Right ventricle myocardium inferior (tissue), 1 donor: ENCODE measurements around the gene KLRC2. TPM values are rescaled to one million over a fixed set of nuclear protein-coding genes. Genes with fewer than 3 reads are reported as not detected.
"Not testable (repeated sequence)": the region's sequence is repeated elsewhere in the genome, so short reads cannot be mapped to it uniquely, and the experiment has no call there.

Experiments
- ATAC-seq: fragments of 200-7000 bp; cut with Tn5 transposase; one replicate; pipeline ENCODE4 v1.9.1; 2020; ENCODE audit warnings: mild to moderate bottlenecking, moderate library complexity
- DNase-seq: peaks from one replicate; pipeline ENCODE4 v3.0.0; 2021; ENCODE audit errors: missing footprints
- intact Hi-C: fragments of 100-400 bp; cut with DNase I; formaldehyde crosslinking; loops from one replicate; pipeline ENCODE4 v1.11.0; 2022
- long read RNA-seq: library from polyadenylated mRNA; unstranded; transcript quantifications from one replicate; pipeline ENCODE4 v2.0.0, GENCODE V29; 2021
- total RNA-seq: library from RNA; stranded (reverse); fragmentation: NEBNext Ultra II Directional; extraction: Animal tissue kit (Norgen Biotek cat#: 25700); gene quantifications from one replicate; pipeline ENCODE4 v1.2.1, GENCODE V29; 2021
- donor health status: DM: no; HTN: yes; CAD: no; lungs with severe emphysema.

KLRC2 gene
- not detected for total RNA-seq
- long read RNA-seq: 0 reads

GRCh38 chr12:10435816-10436215 is at the start of gene KLRC2:
Gene KLRC2, minus strand, starts transcription at chr12:10436010. Its CDS starts 24 bp downstream, at chr12:10435986.
- DNase-seq, intact Hi-C loops, ATAC-seq: not testable (repeated sequence)

GRCh38 chr12:10481901-10482300 is 46.1 kb upstream of the KLRC2 start:
- ATAC-seq, intact Hi-C loops, DNase-seq: not testable (repeated sequence)

GRCh38 chr12:10472808-10473207 is 37.0 kb upstream of the KLRC2 start:
- ATAC-seq, intact Hi-C loops, DNase-seq: not testable (repeated sequence)

- DNase-seq (no peak), ATAC-seq (no peak)
- intact Hi-C loops: no loop called here
These were observed 33.9 kb upstream of the KLRC2 start for GRCh38 chr12:10469701-10470100.

GRCh38 chr12:10466311-10466710 is 30.5 kb upstream of the KLRC2 start:
- ATAC-seq (no peak), DNase-seq (no peak)
- intact Hi-C loops: no loop called here

- no peak for DNase-seq
- no peak for ATAC-seq
- intact Hi-C loops: no loop called here
These were observed 21.9 kb upstream of the KLRC2 start for GRCh38 chr12:10457760-10458159.

- ATAC-seq (no peak), DNase-seq (no peak)
- intact Hi-C loops: no loop called here
These were observed 21.0 kb upstream of the KLRC2 start for GRCh38 chr12:10456856-10457255.

GRCh38 chr12:10455766-10456165 is 20.0 kb upstream of the KLRC2 start:
- ATAC-seq (no peak), DNase-seq (no peak)
- intact Hi-C loops: no loop called here

- no peak for DNase-seq
- intact Hi-C loops: no loop called here
- ATAC-seq: no peak
These were observed 18.7 kb upstream of the KLRC2 start for GRCh38 chr12:10454531-10454930.

- intact Hi-C loops: no loop called here
- ATAC-seq: no peak
- no peak for DNase-seq
These were observed 17.3 kb upstream of the KLRC2 start, which contains the start of gene KLRC1 for GRCh38 chr12:10453156-10453555. Gene KLRC1, minus strand, starts transcription at chr12:10453377. Its CDS starts 2,221 bp downstream, at chr12:10451156.

- DNase-seq: no peak
- no peak for ATAC-seq
- intact Hi-C loops: no loop called here
These were observed 12.4 kb upstream of the KLRC2 start for GRCh38 chr12:10448236-10448635.

GRCh38 chr12:10446052-10446451 is 10.2 kb upstream of the KLRC2 start:
- intact Hi-C loops, DNase-seq, ATAC-seq: not testable (repeated sequence)

GRCh38 chr12:10441144-10441543 is 5.3 kb upstream of the KLRC2 start:
- intact Hi-C loops, ATAC-seq: not testable (repeated sequence)
- DNase-seq: peak; percentile 40

GRCh38 chr12:10439608-10440274 is 3.9 kb upstream of the KLRC2 start:
- intact Hi-C loops, ATAC-seq, DNase-seq: not testable (repeated sequence)

GRCh38 chr12:10437601-10438000 is 1.8 kb upstream of the KLRC2 start:
- DNase-seq, ATAC-seq, intact Hi-C loops: not testable (repeated sequence)

GRCh38 chr12:10430623-10431022 is 5.2 kb downstream of the KLRC2 start:
- DNase-seq, ATAC-seq, intact Hi-C loops: not testable (repeated sequence)

- DNase-seq, intact Hi-C loops, ATAC-seq: not testable (repeated sequence)
These were observed 9.9 kb downstream of the KLRC2 start for GRCh38 chr12:10425938-10426337.

GRCh38 chr12:10424260-10424899 is 11.4 kb downstream of the KLRC2 start:
- ATAC-seq, intact Hi-C loops, DNase-seq: not testable (repeated sequence)

GRCh38 chr12:10422159-10422558 is 13.7 kb downstream of the KLRC2 start:
- DNase-seq, intact Hi-C loops, ATAC-seq: not testable (repeated sequence)

GRCh38 chr12:10420334-10420733 is 15.5 kb downstream of the KLRC2 start, which contains the start of gene KLRC3:
Gene KLRC3, minus strand, starts transcription at chr12:10420595. Its CDS starts 45 bp downstream, at chr12:10420550.
- intact Hi-C loops, DNase-seq, ATAC-seq: not testable (repeated sequence)
